ENCODE results near the gene RPN2. TPM values are rescaled to one million over a fixed set of nuclear protein-coding genes. Genes with fewer than 3 reads are reported as not detected.

Gene RPN2
- polyA plus RNA-seq, 1 of the 3 experiments (the other 2 are of a cell fraction) = 420 TPM

- no peaks in the 10 kb centered on the region for H3K36me3 ChIP-seq (replicated peaks in 1 of 2; ENCODE audit: control insufficient read depth in 1 of 2, insufficient read depth in 2 of 2, low read length in 1 of 2)
- H3K79me2 ChIP-seq (ENCODE audit: insufficient read depth) = no peaks in the 10 kb centered on the region
- no peak overlapping the region for H2AFZ ChIP-seq (ENCODE audit: low read depth)
- H3K9me3 ChIP-seq = no peaks in the 10 kb centered on the region
- DNase-seq = peak; percentile 63
- TF ChIP-seq MXI1 (IDR thresholded peaks at IDR 0.05; ENCODE audit: low read depth, low read length) (peak; percentile 63; the same call in 1 of the 2 replicates), RAD21 (IDR thresholded peaks at IDR 0.05; ENCODE audit: low read length) (peak; percentile 73), SMC3 (IDR thresholded peaks at IDR 0.05; ENCODE audit: low read depth, low read length) (peak; percentile 42; the same call in 1 of the 2 replicates), YY1 (IDR thresholded peaks at IDR 0.05; ENCODE audit: low read depth) (no peak), MAX (IDR thresholded peaks at IDR 0.05; ENCODE audit: low read depth) (peak; percentile 87), EP300 (IDR thresholded peaks at IDR 0.05; ENCODE audit: borderline replicate concordance in 1 of 2, low read depth in 1 of 2, low read length in 1 of 2) (peak in 1 of 2 experiments; percentile 19; a peak in 1 of 4 replicates)
- TF ChIP-seq, protein P1, sequence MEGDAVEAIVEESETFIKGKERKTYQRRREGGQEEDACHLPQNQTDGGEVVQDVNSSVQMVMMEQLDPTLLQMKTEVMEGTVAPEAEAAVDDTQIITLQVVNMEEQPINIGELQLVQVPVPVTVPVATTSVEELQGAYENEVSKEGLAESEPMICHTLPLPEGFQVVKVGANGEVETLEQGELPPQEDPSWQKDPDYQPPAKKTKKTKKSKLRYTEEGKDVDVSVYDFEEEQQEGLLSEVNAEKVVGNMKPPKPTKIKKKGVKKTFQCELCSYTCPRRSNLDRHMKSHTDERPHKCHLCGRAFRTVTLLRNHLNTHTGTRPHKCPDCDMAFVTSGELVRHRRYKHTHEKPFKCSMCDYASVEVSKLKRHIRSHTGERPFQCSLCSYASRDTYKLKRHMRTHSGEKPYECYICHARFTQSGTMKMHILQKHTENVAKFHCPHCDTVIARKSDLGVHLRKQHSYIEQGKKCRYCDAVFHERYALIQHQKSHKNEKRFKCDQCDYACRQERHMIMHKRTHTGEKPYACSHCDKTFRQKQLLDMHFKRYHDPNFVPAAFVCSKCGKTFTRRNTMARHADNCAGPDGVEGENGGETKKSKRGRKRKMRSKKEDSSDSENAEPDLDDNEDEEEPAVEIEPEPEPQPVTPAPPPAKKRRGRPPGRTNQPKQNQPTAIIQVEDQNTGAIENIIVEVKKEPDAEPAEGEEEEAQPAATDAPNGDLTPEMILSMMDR (IDR thresholded peaks at IDR 0.05) = peak; percentile 41
- TF ChIP-seq, protein P2, sequence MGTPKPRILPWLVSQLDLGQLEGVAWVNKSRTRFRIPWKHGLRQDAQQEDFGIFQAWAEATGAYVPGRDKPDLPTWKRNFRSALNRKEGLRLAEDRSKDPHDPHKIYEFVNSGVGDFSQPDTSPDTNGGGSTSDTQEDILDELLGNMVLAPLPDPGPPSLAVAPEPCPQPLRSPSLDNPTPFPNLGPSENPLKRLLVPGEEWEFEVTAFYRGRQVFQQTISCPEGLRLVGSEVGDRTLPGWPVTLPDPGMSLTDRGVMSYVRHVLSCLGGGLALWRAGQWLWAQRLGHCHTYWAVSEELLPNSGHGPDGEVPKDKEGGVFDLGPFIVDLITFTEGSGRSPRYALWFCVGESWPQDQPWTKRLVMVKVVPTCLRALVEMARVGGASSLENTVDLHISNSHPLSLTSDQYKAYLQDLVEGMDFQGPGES (IDR thresholded peaks at IDR 0.05; ENCODE audit: low read depth, low read length) = no peak
- no peak overlapping the region for H3K4me3 ChIP-seq (ENCODE audit: low read depth in 2 of 2, low read length in 1 of 2)
- H3K9me2 ChIP-seq = no peaks in the 10 kb centered on the region
- peaks cover 0 to 19% of the 10 kb centered on the region in 2 experiments; a peak in 1 of 4 replicates for H3K4me1 ChIP-seq (ENCODE audit: control insufficient read depth in 1 of 2, insufficient read depth in 2 of 2, low read depth in 1 of 2, low read length in 1 of 2)
- POLR2A ChIA-PET = interaction anchor here (0.6 to 1.2 kb wide), 2 partner anchors 13 to 20 kb away, joined by 3 read pairs; partner anchors contain the start of gene MANBAL
- no peaks in the 10 kb centered on the region for H4K20me1 ChIP-seq (ENCODE audit: insufficient read depth)
- CTCF ChIA-PET = interaction anchor here (0.6 to 3.9 kb wide), 23 partner anchors 9 to 258 kb away, joined by 3 to 32 read pairs (median 3); partner anchors contain the start of gene MANBAL
- H3K4me2 ChIP-seq = no peak overlapping the region
- H3F3A ChIP-seq (replicated peaks; ENCODE audit: insufficient read depth) = no peaks in the 10 kb centered on the region
- H3K27ac ChIP-seq (ENCODE audit: low read depth in 2 of 2, low read length in 1 of 2) = peak overlapping the region in 1 of 2 experiments; percentile 26; a peak in 2 of 4 replicates
- H3K27me3 ChIP-seq (ENCODE audit: insufficient read depth) = no peaks in the 10 kb centered on the region
- no peak overlapping the region for H3K9ac ChIP-seq
- 57% methylated on average over 15 of the region's 15 CpGs for WGBS (ENCODE audit: low lambda C conversion rate)
Observed at GRCh38 chr20:37276494-37277252, 97.5 kb downstream of the RPN2 start.

DNA sequence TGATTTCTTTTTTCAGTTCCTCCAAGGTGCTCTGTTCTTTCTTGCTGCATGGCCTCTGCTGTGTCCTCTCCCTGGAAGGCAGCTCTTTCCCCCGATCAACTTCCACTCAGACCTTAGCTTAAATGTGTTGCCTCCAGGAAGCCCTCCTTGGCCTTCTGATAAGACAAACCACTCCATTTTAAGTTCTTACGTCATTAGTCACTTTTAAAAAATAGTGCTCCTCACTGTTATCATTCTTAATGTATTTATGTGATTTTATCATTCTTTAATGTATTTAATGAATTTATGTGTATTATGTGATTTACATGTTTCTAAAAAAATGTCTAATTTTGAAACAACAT lies 98.1 kb downstream of the RPN2 start:
- CTCF ChIA-PET = interaction anchor here (0.9 to 3.9 kb wide), 18 partner anchors 9 to 257 kb away, joined by 3 to 32 read pairs (median 4); partner anchors contain the start of gene MANBAL
- peaks cover 0 to 19% of the 10 kb centered on the region in 2 experiments; a peak in 1 of 4 replicates for H3K4me1 ChIP-seq (ENCODE audit: control insufficient read depth in 1 of 2, insufficient read depth in 2 of 2, low read depth in 1 of 2, low read length in 1 of 2)
- no peak overlapping the region for H2AFZ ChIP-seq (ENCODE audit: low read depth)
- TF ChIP-seq FOSL2 (IDR thresholded peaks at IDR 0.05; ENCODE audit: borderline replicate concordance, low read depth) (no peak), NFIC (IDR thresholded peaks at IDR 0.05; ENCODE audit: borderline replicate concordance) (no peak), TAF1 (IDR thresholded peaks at IDR 0.05; ENCODE audit: borderline replicate concordance, low read depth, low read length) (no peak), RXRA (IDR thresholded peaks at IDR 0.05; ENCODE audit: borderline replicate concordance, low read depth) (no peak), GABPA (IDR thresholded peaks at IDR 0.05; ENCODE audit: low read depth) (no peak), TCF12 (IDR thresholded peaks at IDR 0.05) (no peak), FOXM1 (IDR thresholded peaks at IDR 0.05; ENCODE audit: low read depth) (no peak), MAX (IDR thresholded peaks at IDR 0.05; ENCODE audit: low read depth) (no peak), RCOR1 (IDR thresholded peaks at IDR 0.05; ENCODE audit: low read length) (no peak), GATA2 (CRISPR knock-in tag; IDR thresholded peaks at IDR 0.05) (no peak), MEF2A (IDR thresholded peaks at IDR 0.05; ENCODE audit: borderline replicate concordance, low read depth) (no peak), RFX5 (IDR thresholded peaks at IDR 0.05; ENCODE audit: low read length) (no peak), EP300 (IDR thresholded peaks at IDR 0.05; ENCODE audit: borderline replicate concordance in 1 of 2, low read depth in 1 of 2, low read length in 1 of 2) (no peak)
- TF ChIP-seq, protein P1 (IDR thresholded peaks at IDR 0.05) = no peak
- no peaks in the 10 kb centered on the region for H3K27me3 ChIP-seq (ENCODE audit: insufficient read depth)
- no peaks in the 10 kb centered on the region for H3K9me2 ChIP-seq
- no peaks in the 10 kb centered on the region for H4K20me1 ChIP-seq (ENCODE audit: insufficient read depth)
- no peak for DNase-seq
- no peak overlapping the region for H3K4me3 ChIP-seq (ENCODE audit: low read depth in 2 of 2, low read length in 1 of 2)
- H3K79me2 ChIP-seq (ENCODE audit: insufficient read depth) = no peaks in the 10 kb centered on the region
- WGBS (ENCODE audit: low lambda C conversion rate) = 89% methylated on average over 2 of the region's 2 CpGs
- H3K36me3 ChIP-seq (replicated peaks in 1 of 2; ENCODE audit: control insufficient read depth in 1 of 2, insufficient read depth in 2 of 2, low read length in 1 of 2) = no peaks in the 10 kb centered on the region
- H3K27ac ChIP-seq (ENCODE audit: low read depth in 2 of 2, low read length in 1 of 2) = peak overlapping the region in 1 of 2 experiments; percentile 26; a peak in 2 of 4 replicates
- no peaks in the 10 kb centered on the region for H3F3A ChIP-seq (replicated peaks; ENCODE audit: insufficient read depth)
- H3K4me2 ChIP-seq = no peak overlapping the region
- H3K9ac ChIP-seq = no peak overlapping the region
- H3K9me3 ChIP-seq = no peaks in the 10 kb centered on the region
- POLR2A ChIA-PET = interaction anchor here (1.2 kb wide), 1 partner anchor 12 kb away, joined by 3 read pairs; the partner anchor contains the start of gene MANBAL
